Measurements from ENCODE around the gene GPC2. TPM values are rescaled to one million over a fixed set of nuclear protein-coding genes. Genes with fewer than 3 reads are reported as not detected.

Gene GPC2
- total RNA-seq (2022; extraction: Qiagen RNA extraction; ENCODE audit: low read depth): 0.54 to 1.1 TPM (median 0.96 TPM) in 5 replicates

DNA sequence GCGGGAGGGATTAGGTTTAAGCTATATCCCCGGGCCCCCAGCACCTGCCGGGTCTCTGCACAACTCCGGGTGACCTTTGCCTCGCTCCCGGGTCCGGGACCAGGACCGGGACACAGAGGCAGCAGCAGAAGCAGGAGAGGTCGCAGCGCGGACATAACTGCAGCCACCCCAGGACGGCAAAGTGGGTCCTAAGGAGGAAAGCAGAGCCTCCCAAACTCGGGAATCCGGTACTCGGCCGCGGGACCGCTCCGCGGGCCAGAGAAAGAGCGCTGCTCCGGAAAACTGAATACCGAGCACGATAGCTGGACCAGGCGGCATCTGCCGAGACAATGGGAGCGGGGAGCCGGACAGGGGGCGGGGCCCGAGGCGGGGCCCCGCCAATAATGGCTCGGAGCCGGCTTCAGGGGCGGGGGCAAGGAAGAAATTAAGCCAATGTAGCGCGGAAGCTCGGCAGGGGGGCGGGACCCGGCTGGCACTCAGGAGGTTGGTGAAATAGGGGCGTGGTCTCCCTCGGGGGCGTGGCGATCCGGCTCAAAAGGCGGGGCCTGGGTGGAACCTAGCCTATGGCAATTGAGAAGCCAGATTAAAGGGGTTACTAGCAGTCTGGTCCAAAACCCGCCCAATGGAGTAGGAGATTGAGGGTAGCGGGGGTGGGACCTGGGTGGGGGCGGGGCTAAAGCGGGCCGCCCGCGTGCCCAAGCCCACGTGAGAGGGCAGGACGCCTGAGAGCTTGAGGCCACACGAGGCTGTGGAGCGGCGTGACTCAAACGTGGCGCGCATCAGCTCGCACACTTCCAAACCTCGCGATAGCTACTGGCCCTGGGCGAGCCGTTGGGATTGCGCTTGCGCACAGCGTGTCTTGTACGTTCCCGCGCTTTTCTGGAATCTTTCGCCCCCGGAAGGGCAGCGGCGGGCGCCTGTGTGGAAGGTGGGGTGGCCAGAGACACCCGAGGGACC is at the start of gene GPC2, which contains the start of gene STAG3:
Gene GPC2, minus strand, starts transcription at position 337 of the 957 bp plus-strand sequence. Its CDS starts 182 bp downstream, at position 155.
Gene STAG3, plus strand, starts transcription at position 874 of the 957 bp plus-strand sequence. CDS start 2,639 bp downstream, outside the sequence.

GRCh38 chr7:100219801-100220585 is 42.8 kb upstream of the GPC2 start, which contains the start of gene PVRIG:
Gene PVRIG, plus strand, starts transcription at chr7:100219949. Its CDS starts 22 bp downstream, at chr7:100219971.

GRCh38 chr7:100158229-100159098 is 18.7 kb downstream of the GPC2 start, which contains the start of gene TRAPPC14:
Gene TRAPPC14, minus strand, starts transcription at chr7:100158723. Its CDS starts 224 bp downstream, at chr7:100158499.

DNA sequence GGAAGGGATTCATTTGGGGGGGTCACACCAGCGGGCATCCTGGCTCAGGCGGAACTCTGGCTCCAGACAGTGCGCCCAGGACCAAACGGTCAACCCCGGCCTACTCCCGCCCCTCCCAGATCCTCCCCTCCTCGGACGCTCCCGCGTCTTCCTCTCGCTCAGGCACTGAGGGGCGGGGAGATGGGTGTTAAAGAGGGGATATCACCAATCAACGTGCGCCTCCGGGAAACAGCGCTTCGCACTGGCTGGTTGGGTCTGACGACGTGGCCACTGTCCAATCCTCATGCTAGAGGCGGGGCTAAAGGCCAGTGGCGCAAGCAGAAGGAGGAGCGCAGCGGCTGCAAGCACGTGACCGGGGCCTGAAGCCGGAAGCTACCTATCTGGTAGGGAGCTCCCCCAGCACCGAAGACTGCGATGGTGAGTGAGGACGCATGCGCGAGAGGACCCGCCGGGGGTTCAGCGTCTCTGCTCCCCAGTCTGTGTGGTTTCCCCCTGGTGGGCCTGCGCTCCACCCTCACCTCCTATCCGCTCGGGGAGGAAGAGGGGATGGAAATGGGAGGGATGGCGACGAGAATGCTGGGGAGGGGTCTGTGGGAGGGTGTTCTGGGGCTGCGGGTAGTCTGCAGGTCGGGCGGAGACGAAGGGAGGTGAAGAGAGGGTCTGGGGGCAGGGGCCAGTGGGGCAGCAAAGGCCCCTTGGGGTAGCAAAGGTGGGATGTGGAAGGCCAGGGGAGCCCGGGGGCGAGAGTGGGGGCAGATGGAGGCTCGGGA is 28.4 kb downstream of the GPC2 start, which contains the start of gene LAMTOR4:
Gene LAMTOR4, plus strand, starts transcription at position 360 of the 770 bp plus-strand sequence. Its CDS starts 55 bp downstream, at position 415.

GRCh38 chr7:100126931-100127865 is 50.0 kb downstream of the GPC2 start, which contains the start of gene MBLAC1:
Gene MBLAC1, plus strand, starts transcription at chr7:100126967. Its CDS starts 429 bp downstream, at chr7:100127396.

Other genes starting within 250 kb of the GPC2 start
- gene GJC3, start 247.8 kb downstream of the GPC2 start, total RNA-seq (2022; extraction: Qiagen RNA extraction; ENCODE audit: low read depth): 0.14 to 0.31 TPM (median 0.21 TPM) in 4 of 5 replicates, not detected in the other
- 0.27 TPM in 1 of 5 replicates, not detected in the others for gene AZGP1, start 201.3 kb downstream of the GPC2 start, total RNA-seq (2022; extraction: Qiagen RNA extraction; ENCODE audit: low read depth)
- 6.1 to 9.9 TPM (median 9.2 TPM) in 5 replicates for gene ZKSCAN1, start 161.8 kb downstream of the GPC2 start, total RNA-seq (2022; extraction: Qiagen RNA extraction; ENCODE audit: low read depth)
- 9.3 to 12.1 TPM (median 10.1 TPM) in 5 replicates for gene ZSCAN21, start 127.6 kb downstream of the GPC2 start, total RNA-seq (2022; extraction: Qiagen RNA extraction; ENCODE audit: low read depth)
- 18.2 to 23.1 TPM (median 19.7 TPM) in 5 replicates for gene ZNF3, start 95.7 kb downstream of the GPC2 start, total RNA-seq (2022; extraction: Qiagen RNA extraction; ENCODE audit: low read depth)
- 149 to 206 TPM (median 179 TPM) in 5 replicates for gene COPS6, start 88.4 kb downstream of the GPC2 start, total RNA-seq (2022; extraction: Qiagen RNA extraction; ENCODE audit: low read depth)
- 234 to 255 TPM (median 254 TPM) in 5 replicates for gene MCM7, start 76.0 kb downstream of the GPC2 start, total RNA-seq (2022; extraction: Qiagen RNA extraction; ENCODE audit: low read depth)
- gene AP4M1, start 75.7 kb downstream of the GPC2 start, total RNA-seq (2022; extraction: Qiagen RNA extraction; ENCODE audit: low read depth): 12.3 to 15.4 TPM (median 14.5 TPM) in 5 replicates
- 57.6 to 68.0 TPM (median 64.7 TPM) in 5 replicates for gene TAF6, start 58.0 kb downstream of the GPC2 start, total RNA-seq (2022; extraction: Qiagen RNA extraction; ENCODE audit: low read depth)
- gene CNPY4, start 57.7 kb downstream of the GPC2 start, total RNA-seq (2022; extraction: Qiagen RNA extraction; ENCODE audit: low read depth): 10.5 to 12.4 TPM (median 10.8 TPM) in 5 replicates
- 2.7 to 3.8 TPM (median 3.1 TPM) in 5 replicates for gene MBLAC1, start 50.4 kb downstream of the GPC2 start, total RNA-seq (2022; extraction: Qiagen RNA extraction; ENCODE audit: low read depth)
- 141 to 188 TPM (median 175 TPM) in 5 replicates for gene LAMTOR4, start 28.5 kb downstream of the GPC2 start, total RNA-seq (2022; extraction: Qiagen RNA extraction; ENCODE audit: low read depth)
- gene TRAPPC14, start 18.7 kb downstream of the GPC2 start, total RNA-seq (2022; extraction: Qiagen RNA extraction; ENCODE audit: low read depth): 8.7 to 16.1 TPM (median 12.9 TPM) in 5 replicates
- gene GAL3ST4, start 8.8 kb downstream of the GPC2 start, total RNA-seq (2022; extraction: Qiagen RNA extraction; ENCODE audit: low read depth): 0.07 to 0.08 TPM in 2 of 5 replicates, not detected in the others
- gene STAG3, start 537 bp upstream of the GPC2 start, total RNA-seq (2022; extraction: Qiagen RNA extraction; ENCODE audit: low read depth): 0.10 to 0.50 TPM (median 0.20 TPM) in 4 of 5 replicates, not detected in the other
- gene PVRIG, start 42.6 kb upstream of the GPC2 start, total RNA-seq (2022; extraction: Qiagen RNA extraction; ENCODE audit: low read depth): not detected in 5 replicates
- gene SPDYE3, start 130.3 kb upstream of the GPC2 start, total RNA-seq (2022; extraction: Qiagen RNA extraction; ENCODE audit: low read depth): not detected in 5 replicates
- gene PILRB, start 180.7 kb upstream of the GPC2 start, total RNA-seq (2022; extraction: Qiagen RNA extraction; ENCODE audit: low read depth): 17.3 to 30.3 TPM (median 27.1 TPM) in 5 replicates
- 3.3 to 6.0 TPM (median 5.8 TPM) in 5 replicates for gene PILRA, start 196.1 kb upstream of the GPC2 start, total RNA-seq (2022; extraction: Qiagen RNA extraction; ENCODE audit: low read depth)